Cerebellar cortex (tissue), 1 donor: ENCODE measurements around the gene SLC43A1.
"Not testable (repeated sequence)": the region's sequence is repeated elsewhere in the genome, so short reads cannot be mapped to it uniquely, and the experiment has no call there.

Experiments
- DNase-seq: peaks from one replicate; pipeline ENCODE4 v3.0.0-alpha.2; 2015; ENCODE audit warnings: low spot score

SLC43A1 gene

DNA sequence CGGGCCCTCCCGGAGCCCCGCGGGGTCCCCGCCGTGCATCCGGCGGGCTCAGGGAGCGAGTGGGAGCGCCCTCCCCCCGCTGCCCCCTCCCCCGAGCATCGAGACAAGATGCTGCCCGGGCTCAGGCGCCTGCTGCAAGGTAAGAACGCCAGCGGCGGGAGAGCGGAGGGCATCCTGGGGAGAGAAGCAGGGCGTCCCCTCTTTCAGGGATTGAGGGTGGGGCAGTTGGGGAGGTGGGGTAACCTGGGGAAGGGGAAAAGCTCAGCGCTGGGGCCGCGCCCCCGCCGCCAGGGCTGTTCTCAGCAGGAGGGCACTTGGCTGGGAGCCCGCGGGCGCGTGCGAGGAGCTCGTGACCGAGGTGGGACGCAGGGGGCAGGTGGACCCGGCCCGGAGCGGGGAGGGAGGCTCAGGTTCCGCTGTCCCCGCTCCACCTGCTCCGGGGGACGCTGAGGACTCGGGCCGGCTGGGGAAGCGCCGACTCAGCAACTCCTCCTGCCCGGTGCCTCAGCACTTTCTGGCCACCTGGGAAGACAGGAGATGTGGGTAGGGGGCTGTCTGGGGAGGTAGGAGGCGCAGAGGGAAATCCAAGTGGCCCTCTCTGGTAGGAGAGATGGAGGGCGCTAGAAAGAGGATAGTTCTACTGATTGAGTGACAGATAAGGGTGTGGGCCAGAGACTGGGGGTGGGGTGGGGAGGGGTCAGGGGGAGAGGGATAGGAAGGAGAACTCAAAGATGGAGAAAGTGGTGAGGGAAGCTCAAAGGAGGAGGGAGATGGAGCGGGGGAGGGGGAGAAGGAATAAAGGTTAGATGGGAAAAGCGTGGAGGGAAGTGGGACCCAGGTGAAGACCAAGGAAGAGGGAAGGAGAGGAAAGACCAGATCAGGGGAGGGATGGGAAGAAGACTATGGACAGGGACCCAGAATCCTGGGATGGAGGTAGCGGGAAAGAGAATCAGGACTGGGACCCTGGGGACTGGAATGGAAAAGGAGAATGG lies 54.4 kb downstream of the SLC43A1 start:
- DNase-seq: no peak

DNA sequence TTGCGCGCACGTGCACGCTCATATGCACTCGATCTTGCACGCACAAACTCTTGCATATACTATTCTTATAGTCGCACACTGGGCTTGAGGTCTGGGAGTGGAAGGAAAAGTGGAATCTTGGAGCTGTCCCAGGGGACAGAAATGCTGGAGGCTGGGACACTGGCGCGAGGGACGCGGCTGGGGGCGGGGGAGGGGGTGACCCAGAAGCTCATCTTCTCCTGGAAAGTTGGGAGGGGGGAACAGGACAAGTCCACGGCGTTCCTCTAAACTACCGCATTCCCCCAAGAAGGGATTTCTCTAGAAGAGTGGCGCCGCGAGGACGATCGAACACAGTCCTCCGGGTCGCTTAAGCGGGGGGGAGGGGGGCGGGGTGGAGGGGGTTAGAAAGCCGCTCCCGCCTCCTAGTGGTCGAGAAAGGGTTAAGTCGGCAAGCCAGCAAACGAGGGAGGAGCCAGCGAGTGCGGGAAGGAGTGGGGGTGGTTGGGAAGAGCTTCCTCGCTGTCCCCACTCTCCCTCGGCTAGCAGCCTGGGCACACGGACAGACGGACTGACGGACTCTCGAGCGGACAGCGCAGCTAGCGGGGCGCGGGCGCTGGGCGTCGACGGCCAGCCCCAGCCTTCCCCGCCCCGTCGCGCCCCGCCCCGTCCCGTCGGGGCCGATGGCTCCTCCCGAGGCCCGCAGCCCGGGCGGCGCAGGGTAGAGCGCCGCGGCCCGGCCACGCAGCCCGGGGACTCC lies 55.3 kb downstream of the SLC43A1 start, which contains the start of gene RTN4RL2:
Gene RTN4RL2 (plus strand): TSS at position 507 of the 736 bp plus-strand sequence. CDS start 338 bp downstream, outside the sequence.
- DNase-seq: peak; percentile 44

DNA sequence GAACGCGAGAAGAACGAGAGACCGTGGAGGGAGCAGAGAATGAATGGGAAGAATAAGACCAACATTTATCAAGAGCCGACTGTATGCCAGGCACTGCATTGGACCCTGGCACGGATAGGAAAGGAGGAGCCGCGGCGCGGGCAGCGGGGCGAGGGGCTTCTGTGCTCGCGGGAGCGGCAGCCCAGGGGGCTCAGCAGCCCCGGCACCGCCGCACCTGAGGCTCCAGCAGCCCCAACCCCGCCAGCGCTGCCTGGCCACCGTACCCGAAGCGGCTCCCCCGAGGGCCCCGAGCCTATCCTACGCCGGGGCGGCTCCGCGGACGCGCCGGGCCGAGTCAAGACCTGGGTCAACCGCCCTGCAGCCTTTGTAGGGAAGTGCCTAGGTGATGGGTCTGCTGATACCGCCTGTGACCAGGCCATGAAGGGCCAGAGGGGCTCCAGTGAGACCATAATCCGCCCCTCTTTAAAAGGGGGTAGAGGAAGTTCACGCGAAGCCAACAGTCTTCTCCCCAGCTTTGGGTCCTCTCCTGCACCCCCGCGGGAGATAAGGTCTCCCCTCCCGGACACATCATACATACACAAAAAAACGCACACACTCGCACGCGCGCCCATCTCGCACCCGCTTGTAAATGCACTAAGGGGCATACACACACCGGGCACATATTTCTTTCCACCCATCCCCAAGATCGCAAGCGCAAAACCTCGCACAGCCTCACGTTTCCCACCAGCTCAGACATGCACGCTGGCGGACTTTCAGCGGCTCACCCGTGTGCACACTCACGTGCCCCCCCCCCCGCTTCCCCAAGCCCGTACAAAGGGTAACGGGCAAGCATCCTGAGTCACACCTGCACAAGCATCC lies 56.1 kb downstream of the SLC43A1 start:
- no peak for DNase-seq

DNA sequence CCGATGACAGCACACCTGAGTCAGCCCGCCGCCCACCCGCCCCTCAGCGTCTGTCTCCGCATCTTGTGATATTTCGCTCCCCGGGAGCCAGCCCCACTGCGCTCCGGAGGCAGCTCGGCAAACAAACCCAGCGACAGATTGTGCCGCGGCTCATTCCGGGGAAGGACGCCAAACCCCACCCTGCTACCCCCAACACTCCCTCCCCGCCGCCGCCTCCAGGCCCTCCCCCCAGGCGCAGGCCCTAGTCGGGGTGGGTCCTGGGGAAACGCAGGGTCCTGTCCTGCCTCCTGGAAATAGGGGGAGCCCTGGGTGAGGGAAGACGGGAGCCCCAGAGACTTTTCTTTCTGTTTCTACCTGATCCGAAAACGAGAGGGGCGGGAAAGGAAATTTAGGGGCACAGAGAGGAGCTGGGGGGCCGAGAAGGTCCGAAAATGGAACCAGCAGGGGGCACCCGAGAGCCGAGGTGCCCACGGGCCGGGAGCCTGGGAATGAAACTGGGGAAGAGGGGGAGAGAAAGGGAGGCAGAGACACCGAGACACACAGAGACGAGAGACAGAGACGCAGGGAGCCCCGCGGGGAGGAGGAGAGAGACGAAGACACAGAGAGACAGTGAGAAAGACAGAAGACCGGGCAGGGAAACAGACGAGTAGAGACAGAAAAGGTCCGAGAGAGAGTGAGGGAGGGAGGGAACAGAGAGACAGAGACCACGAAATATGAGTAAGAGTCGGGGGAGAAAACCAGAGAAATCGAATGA lies 56.9 kb downstream of the SLC43A1 start:
- no peak for DNase-seq

DNA sequence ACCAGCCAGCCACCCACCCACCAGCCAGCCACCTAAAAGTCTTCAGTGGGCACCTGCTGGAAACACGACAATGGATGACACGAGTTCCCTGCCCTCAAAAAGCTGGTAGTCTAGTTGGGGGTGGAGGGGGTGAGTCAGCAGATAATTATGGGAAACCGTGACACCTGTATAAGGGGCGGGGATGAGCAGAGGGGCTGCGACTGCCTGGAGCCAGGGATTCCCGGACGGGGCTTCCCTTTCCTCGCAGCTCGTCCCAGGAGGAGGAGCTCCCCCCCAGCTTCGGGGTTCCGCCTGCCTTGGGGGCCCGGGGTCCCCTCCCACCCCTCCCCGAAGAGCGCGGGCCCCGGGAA lies 57.5 kb downstream of the SLC43A1 start:
- DNase-seq: no peak

DNA sequence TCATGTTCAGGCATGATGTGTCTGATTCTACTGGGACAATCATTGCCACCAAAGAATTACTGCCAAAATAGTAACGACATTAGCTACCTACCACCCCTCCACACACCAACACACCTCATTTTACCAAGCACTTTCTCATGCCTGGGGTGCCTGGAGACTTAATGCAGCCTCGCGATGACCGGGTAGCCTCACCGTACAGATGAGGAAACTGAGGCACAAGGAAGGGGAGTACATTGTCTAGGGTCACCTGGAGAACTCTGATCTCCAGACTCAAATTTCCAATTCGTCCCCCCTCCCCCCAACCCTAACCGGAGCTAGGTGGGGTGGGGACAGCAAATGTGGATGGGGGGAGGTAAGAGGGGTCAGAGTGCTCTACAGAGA lies 57.9 kb downstream of the SLC43A1 start:
- no peak for DNase-seq

DNA sequence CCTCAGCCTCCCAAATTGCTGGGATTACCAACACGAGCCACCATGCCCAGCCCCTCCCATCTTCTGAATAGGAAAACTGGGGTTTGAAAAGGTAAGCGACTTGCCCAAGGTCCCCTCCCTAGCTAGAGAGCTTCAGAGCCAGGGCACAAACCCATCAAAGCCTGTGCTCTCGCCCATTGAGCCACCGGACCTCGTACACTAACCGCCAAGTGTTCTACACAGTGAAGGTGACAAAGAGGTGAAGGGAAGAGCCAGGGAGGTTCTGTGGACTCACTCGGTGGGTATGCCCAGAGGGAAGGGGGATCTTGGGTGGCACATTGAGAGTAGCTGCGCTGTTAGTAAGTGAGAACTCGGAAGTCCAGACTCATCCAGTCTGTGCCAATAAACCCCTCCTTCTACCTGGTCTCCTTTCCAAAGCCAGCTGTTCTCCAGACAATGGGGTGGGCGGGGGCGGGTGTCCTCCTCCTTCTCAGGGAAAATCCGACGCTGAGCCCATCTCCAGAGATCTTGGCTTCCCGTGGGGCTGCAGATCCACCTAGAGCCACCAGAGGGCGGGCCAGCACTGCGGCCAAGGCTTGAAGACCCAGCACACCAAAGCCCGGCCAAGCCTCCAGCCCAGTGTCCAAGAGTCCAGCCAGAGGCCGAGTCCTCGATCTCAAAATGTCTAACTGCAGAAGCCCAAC lies 58.4 kb downstream of the SLC43A1 start:
- peak; percentile 90 for DNase-seq

DNA sequence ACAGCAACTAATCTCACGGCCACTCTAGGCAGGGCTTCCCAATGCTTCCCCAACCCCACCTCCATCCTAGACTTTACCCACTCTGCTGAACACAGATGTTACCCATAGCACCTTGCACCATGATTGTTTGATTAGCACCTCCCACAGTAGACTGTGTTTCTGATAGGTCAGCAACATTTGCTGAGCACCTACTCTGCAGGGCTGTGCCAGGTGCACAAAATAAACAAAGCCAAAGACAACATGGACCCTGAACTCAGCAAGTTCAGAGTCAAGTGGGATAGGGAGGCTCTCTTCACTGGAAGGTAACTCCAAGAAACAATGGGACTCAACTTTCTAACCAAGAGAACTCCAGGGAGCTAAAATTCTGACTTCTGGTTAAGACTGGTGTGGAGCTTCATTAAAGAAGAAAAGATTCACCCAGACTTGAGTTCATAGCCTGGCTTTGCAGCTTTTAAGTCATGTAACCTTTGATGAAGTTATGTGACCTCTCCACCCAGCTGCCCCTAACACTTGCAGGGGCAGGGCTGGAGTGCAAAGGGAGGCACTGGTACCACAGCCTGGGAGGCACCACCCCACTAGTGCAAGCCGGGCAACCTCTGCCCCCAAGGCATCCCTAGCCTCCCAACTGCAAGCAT lies 61.8 kb downstream of the SLC43A1 start:
- DNase-seq: no peak

DNA sequence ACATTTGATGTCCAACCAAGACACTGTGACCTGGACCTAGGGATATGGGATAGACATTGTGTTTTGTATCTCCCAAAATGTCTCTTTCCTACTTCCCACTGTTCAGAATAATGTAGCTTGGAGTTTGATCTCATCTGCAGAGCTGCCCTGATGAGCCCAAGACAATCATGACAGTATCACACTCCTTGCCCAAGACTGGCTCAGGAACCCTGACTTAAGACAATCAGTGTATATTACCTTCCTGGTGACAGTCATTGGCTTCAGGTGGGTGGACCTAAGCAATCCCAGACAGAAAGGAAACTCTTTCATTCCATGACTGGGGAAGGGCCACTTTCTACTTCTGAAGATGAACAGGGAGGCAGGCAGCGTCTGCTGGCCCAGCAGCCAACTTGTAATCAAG lies 69.4 kb downstream of the SLC43A1 start:
- no peak for DNase-seq

DNA sequence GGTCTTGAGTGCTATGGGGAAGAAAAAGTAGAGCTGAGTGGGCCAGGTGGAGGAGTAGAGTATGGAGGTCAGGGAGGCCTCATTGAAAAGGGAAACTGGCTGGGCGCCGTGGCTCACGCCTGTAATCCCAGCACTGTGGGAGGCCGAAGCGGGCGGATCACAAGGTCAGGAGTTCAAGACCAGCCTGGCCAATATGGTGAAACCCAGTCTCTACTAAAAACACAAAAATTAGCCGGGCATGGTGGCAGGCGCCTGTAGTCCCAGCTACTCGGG lies 70.4 kb downstream of the SLC43A1 start:
- not testable (repeated sequence) for DNase-seq

DNA sequence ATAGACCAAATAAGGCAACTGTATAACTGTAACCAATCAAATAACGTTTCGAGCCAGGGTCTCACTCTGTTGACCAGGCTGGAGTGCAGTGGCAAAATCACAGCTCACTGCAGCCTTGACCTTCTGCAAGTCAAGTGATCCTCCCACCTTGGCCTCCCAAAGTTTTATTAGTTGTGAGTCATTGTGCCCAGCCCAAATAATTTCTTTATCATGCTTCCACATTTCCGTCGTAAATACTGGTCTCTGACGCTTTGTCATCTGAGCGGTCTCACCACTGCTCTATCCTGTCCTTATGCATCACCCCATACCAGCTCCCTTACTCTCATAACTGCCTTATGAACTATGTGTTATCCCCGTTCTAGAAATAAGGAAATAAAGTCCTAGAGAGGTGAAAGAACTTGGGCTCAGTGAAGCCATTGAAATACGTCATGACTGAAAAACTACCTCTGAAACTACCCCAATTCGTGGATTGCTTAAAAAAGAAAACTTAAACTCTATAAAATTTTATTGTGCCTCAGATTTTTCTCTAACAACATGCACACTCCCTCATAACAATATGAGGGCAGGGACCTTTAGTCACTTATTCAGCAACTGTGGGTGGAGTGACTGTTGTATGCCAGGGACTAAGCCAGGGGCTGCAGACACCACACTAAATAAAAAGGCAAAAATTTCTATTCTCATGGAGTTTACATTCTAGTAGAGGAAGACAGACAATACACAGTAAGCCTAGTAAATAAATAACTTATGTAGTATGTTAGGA lies 71.0 kb downstream of the SLC43A1 start:
- no peak for DNase-seq

DNA sequence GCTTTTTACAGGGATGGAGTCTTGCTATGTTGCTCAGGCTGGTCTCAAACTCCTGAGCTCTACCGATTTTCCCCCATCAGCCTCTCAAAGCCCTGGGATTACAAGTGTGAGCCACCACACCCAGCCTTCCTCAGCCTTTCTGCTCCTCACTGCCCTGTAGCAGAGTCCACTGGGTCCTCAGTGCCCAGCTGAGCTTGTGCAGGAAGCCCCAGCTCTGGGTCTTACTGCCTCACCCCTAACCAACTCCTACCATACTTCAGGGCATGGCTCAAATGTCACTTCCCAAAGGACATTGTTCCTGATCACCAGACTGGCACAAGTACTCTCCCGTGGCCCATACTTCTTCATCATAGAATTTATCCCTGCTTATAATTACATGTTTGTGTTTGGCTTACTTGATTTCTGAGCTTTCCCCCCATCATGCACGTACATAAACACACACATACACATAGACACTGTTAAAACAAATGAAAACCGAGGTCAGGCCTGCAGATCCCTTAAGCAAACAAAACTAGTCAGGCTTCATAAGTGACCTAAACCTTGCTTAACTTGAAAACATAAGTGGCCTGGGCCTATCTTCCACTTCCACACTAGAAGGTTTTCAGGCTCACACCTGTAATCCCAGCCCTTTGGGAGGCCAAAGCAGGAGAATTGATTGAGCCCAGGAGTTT lies 74.6 kb downstream of the SLC43A1 start:
- no peak for DNase-seq

DNA sequence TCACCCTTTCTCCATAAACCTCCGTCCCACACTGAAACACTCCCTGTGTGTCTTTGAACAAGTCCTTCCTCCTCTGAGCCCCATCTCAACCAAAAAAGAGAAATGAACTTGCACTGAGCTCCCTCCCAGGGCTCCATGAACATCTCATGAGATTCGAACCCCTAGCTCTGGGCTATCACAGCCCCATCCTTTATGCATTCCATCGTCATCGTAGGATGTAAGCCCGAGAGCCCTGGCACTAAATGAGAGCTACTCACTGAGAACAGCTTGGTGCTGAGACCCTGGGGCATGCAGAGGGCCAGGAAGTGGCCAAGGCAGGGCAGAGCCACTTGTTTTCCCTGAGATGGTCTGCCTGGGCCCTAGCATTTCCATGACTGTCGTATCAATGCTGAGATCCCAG lies 75.7 kb downstream of the SLC43A1 start:
- no peak for DNase-seq

DNA sequence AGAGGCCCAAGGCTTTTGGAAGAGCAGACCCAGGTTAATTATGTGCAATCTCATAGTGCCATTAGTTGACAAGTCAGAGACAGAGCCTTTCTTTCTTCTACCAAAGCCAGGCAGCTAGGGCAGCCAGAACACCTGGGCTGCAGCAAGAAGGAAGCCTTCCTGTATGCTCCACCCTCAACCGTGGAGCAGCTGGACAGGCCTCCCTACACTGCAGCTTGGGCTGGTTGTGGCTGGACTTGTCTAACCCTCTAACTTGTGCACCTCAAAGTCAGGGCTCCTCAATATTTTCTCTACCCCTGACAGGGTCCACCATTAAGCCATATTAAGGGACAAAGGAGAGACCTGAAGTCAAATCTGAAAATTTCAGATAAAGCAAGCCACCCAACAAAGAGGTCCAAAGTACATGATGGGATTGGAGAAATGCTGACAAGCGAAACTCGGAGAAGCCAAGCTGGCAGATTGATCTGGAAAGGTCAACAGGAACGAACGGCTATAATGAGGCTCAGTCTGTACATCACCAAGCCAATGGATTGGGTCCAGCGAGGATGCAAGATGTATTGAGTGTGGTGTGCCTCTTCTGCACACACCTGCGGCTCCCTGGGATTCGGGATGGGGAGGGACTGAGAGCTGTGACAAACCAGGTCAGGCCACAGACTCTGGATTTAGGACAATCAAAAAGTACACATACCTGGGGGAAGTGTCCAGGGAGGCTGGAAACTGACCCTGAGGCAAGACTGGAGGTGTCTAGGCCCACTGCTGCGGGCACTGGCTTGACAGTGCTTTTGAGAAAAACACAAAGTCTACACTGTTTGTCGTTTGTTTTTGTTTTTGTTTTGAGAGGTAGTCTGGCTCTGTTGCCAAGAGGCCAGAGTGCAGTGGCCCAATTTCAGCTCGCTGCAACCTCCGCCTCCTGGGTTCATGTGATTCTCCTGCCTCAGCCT lies 76.9 kb downstream of the SLC43A1 start:
- DNase-seq: no peak

DNA sequence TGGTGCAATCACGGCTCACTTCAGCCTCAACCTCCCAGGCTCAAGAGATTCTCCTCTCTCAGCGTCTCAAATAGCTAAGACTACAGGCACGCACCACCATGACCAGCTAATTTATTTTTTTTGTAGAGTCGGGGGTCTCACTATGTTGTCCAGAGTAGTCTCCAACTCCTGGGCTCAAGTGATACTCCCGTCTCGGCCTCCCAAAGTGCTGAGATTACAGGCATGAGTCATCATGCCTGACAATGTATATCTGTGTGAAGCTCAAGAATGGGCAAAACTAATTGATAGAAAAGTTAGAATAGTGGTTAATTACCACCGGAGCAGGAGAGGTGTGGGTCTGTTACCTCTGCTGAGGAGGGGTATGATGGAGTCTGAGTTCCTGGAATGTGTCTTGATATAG lies 79.5 kb downstream of the SLC43A1 start:
- no peak for DNase-seq

DNA sequence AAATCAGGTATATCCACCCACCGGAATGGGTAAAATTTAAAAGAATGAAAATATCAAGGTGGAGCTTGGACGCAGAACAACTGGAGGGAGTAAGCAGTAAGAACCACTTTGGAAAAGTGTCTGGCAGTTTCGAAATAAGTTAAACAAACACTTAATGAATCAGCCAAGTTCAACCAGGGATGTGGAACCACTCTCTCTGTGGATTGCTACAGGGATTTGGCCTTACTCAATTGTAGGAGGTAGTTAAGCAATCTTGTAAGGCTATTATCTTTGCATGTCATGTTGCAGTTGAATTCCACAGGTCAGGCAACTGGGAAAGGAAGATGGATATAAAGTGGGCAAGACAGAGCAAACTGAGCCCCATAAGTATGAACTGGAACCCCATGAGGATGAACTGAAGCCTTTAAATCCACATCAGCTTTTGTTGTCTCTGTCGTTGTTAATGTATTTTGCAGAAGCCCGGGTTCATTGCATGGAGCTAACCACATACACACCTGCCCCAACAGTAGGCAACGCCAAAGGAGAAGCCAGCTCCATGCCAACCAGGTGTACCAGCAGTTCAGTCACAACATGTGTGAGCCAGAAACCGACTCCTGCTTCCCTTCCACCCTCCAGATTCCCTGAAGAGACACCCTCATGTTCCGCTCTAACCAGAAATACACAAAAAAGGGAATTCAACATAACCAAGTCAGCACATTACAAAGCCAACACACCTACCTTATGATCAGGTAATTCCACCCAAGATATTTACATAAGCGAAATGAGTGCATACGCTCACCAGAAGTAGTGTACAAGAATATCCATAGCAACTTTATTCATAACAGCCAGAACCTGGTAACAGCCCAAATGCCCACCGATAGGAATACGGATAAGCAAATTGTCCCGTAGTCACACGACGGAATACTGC lies 80.6 kb downstream of the SLC43A1 start:
- no peak for DNase-seq
